Measurements from ENCODE around the gene CCZ1.
"Not testable (repeated sequence)": the region's sequence is repeated elsewhere in the genome, so short reads cannot be mapped to it uniquely, and the experiment has no call there.

The CCZ1 gene

GRCh38 chr7:5869691-5870090 lies 28.8 kb upstream of the CCZ1 start:
- no peak for TF ChIP-seq CTCF (IDR thresholded peaks at IDR 0.05; ENCODE audit: control insufficient read depth, extremely low read depth, insufficient read depth)
- no peak overlapping the region for H3K4me3 ChIP-seq (ENCODE audit: low read depth, low read length)
- DNase-seq (ENCODE audit: low read depth) = no peak

- no peak overlapping the region for H3K4me3 ChIP-seq (ENCODE audit: low read depth, low read length)
- no peak for DNase-seq (ENCODE audit: low read depth)
- TF ChIP-seq CTCF (IDR thresholded peaks at IDR 0.05; ENCODE audit: control insufficient read depth, extremely low read depth, insufficient read depth) = no peak
Observed at GRCh38 chr7:5870311-5870710, 28.2 kb upstream of the CCZ1 start.

DNA sequence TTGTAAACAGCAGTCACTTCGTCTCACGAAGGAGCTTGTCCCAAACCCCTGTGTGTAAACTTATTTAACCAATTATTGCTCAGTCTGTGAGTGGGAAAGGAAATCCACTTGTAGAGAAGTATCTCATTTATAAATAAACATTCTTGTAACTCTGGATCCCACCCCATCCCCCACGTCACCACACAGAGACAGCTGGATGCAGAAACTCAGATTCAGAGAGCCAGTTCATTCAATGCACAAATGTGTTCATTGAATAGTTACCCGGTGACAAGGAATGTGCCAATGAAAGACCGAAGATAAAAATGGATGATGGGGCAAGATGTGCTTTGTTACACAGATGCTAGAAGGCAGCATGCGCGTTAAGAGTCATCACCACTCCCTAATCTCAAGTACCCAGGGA lies 26.2 kb upstream of the CCZ1 start:
- no peak for TF ChIP-seq CTCF (IDR thresholded peaks at IDR 0.05; ENCODE audit: control insufficient read depth, extremely low read depth, insufficient read depth)
- no peak overlapping the region for H3K4me3 ChIP-seq (ENCODE audit: low read depth, low read length)
- DNase-seq (ENCODE audit: low read depth) = no peak

GRCh38 chr7:5879591-5879990 lies 18.9 kb upstream of the CCZ1 start:
- H3K4me3 ChIP-seq (ENCODE audit: low read depth, low read length); DNase-seq (ENCODE audit: low read depth): not testable (repeated sequence)

GRCh38 chr7:5880106-5880505 lies 18.4 kb upstream of the CCZ1 start:
- DNase-seq (ENCODE audit: low read depth); H3K4me3 ChIP-seq (ENCODE audit: low read depth, low read length): not testable (repeated sequence)

GRCh38 chr7:5884431-5884830 lies 14.1 kb upstream of the CCZ1 start:
- not testable (repeated sequence) for H3K4me3 ChIP-seq (ENCODE audit: low read depth, low read length); DNase-seq (ENCODE audit: low read depth)

DNA sequence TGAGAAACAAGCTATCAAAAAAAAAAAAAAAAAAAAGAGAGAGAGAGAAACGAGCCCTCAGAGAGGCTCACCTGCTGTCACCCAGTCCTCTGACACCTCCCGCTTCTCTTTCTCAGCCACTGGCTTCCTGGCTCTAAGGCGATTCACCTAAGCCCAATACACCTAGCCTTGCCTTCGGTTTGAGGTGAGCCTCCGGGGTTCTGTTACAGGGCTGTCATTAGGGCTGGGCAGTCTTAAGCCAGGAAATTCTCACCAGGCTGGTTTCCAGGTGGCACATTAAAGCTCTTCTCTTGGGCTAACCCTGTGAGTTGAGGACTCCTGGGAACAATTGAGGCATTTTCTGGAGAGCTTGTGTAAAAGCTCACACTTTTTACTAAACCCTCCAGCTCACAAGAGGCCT lies 10.5 kb upstream of the CCZ1 start:
- DNase-seq (ENCODE audit: low read depth); H3K4me3 ChIP-seq (ENCODE audit: low read depth, low read length): not testable (repeated sequence)

DNA sequence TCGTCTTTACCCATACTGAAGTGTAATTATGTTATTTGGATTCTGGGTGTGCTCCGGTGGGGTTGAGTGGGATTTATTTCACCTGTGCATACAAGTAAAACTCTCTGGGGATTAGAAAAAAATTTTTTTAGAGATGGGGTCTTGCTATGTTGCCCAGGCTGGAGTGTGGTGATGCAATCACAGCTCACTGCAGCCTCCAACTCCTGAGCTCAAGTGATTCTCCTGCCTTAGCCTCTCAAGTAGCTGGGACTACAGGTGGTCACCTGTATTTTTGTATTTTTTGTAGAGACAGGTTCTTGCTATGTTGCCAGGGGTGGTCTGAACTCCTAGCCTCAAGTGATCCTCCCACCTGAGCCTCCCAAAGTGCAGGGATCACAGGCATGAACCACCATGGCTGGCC lies 8.3 kb upstream of the CCZ1 start:
- not testable (repeated sequence) for H3K4me3 ChIP-seq (ENCODE audit: low read depth, low read length); DNase-seq (ENCODE audit: low read depth)

DNA sequence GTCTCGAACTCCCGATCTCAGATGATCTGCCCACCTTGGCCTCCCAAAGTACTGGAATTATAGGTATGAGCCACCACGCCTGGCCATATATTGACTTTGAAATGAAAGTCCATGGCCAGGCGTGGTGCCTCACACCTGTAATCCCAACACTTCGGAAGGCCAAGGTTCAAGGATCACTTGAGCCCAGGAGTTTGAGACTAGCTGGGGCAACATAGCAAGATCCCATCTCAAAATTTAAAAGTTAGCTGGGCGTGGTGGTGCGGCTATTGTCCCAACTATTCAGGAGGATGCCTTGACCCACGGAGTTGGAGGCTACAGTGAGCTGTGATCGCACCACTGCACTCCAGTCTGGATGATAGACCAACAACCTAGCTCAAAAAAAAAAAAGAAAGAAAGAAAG lies 6.0 kb upstream of the CCZ1 start:
- no peak for DNase-seq (ENCODE audit: low read depth)
- no peak for TF ChIP-seq CTCF (IDR thresholded peaks at IDR 0.05; ENCODE audit: control insufficient read depth, extremely low read depth, insufficient read depth)
- H3K4me3 ChIP-seq (ENCODE audit: low read depth, low read length) = no peak overlapping the region

- not testable (repeated sequence) for DNase-seq (ENCODE audit: low read depth); H3K4me3 ChIP-seq (ENCODE audit: low read depth, low read length)
Observed at GRCh38 chr7:5897369-5897919, 1.1 kb upstream of the CCZ1 start.

DNA sequence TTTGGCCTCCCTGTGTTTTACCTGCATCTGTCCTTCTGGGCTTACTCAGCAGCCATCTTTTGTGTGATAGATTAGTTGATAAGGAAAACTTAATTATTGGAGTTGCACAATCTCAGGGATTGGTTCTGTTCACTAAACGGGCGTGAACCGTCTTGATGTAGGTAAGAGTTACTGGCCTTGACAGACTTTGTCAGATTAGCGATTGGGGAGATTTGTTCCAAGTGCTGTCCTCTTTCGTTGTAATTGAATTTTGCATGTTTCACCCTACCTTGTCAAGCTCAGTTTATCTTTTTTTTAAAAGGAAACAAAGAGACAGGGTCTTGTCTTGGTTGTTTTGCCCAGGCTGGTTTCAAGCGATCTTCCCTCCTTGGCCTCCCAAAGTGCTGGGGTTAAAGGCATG lies 4.5 kb downstream of the CCZ1 start:
- DNase-seq (ENCODE audit: low read depth); H3K4me3 ChIP-seq (ENCODE audit: low read depth, low read length): not testable (repeated sequence)

DNA sequence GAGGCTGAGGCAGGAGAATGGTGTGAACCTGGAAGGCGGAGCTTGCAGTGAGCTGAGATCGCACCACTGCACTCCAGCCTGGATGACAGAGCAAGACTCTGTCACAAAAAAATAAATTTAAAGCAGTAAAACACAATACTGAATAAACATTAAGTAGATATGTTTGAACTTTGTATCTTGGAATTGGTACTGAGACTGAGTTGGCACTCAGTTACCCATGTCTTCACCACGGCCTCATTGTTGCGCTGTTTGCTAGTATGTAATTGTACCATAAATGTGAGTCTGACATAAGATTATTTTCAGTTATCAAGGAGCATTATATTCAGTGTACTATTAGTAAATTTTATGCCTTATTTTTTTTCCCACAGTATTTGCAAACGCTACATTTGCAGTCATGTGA lies 6.2 kb downstream of the CCZ1 start:
- H3K4me3 ChIP-seq (ENCODE audit: low read depth, low read length); DNase-seq (ENCODE audit: low read depth): not testable (repeated sequence)

DNA sequence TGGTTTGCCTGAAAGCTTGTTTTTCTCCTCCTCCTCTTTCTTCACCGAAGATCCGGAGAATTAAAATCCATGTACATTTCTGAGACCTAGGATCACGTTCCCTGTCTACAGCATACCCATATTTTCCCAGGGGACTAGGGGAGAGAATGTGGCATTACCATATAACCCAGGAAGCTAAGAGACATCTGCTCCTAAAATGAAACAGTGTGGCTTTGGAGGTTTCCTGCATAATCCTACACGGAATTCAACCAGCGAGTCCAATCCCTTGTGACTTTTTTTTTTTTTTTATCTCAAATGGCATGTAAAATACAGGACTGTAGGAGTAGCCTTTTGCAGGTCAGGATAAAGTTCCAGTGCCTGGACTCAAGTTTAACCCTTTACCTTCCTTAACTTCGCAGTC lies 10.3 kb downstream of the CCZ1 start:
- not testable (repeated sequence) for H3K4me3 ChIP-seq (ENCODE audit: low read depth, low read length); DNase-seq (ENCODE audit: low read depth)

DNA sequence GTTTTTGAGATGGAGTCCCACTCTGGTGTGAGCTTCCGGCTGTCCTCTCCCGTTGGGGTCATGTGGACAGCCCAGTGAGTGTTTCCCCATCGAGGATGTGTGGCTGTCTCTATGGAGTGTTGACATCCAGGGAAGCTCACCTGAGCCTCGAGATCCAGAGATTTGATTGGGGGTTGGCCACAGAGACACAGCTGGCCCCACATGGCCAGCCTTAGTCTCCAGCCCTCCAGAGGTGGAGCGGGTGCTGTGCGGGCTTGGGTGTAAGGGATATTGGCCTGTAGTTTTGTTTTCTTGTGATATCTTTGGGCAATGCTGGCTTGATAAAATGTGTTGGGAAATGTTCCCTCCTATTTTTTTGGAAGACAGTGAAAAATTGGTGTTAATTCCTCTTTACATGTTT lies 18.0 kb downstream of the CCZ1 start:
- DNase-seq (ENCODE audit: low read depth); H3K4me3 ChIP-seq (ENCODE audit: low read depth, low read length): not testable (repeated sequence)

GRCh38 chr7:5924180-5924579 lies 25.6 kb downstream of the CCZ1 start:
- DNase-seq (ENCODE audit: low read depth); H3K4me3 ChIP-seq (ENCODE audit: low read depth, low read length): not testable (repeated sequence)

Measured in LNCaP clone FGC (cell line).